ENCODE data around the gene LAMB4. TPM values are rescaled to one million over a fixed set of nuclear protein-coding genes. Genes with fewer than 3 reads are reported as not detected.

Gene LAMB4
- polyA plus RNA-seq, 2 of the 4 experiments (the other 2 are of a cell fraction) = 0.13 to 0.19 TPM

- ChIA-PET POLR2A (no interaction called here), CTCF (interaction anchor here (0.6 kb wide), 1 partner anchor 25 kb away, joined by 3 read pairs; no protein-coding TSS in a partner anchor)
- no peak for DNase-seq (ENCODE audit: low read depth in 1 of 2, low spot score in 1 of 2)
- ATAC-seq = no peak
- H3K27ac ChIP-seq = no peak overlapping the region
- no peaks in the 10 kb centered on the region for H3K9me3 ChIP-seq
- H3K4me2 ChIP-seq = no peak overlapping the region
- TF ChIP-seq HEYL (CRISPR knock-in tag; IDR thresholded peaks at IDR 0.05) (no peak), CEBPB (IDR thresholded peaks at IDR 0.05) (no peak), PBX3 (IDR thresholded peaks at IDR 0.05) (no peak), ZC3H11A (IDR thresholded peaks at IDR 0.05) (no peak), HOXA7 (CRISPR knock-in tag; IDR thresholded peaks at IDR 0.05) (no peak), POLR2AphosphoS2 (conservative IDR thresholded peaks at IDR 0.05; ENCODE audit: low read length) (no peak), FOSL2 (IDR thresholded peaks at IDR 0.05) (no peak), FOSL2 (CRISPR knock-in tag; IDR thresholded peaks at IDR 0.05) (no peak), RFX5 (IDR thresholded peaks at IDR 0.05) (no peak), E2F6 (IDR thresholded peaks at IDR 0.05; ENCODE audit: borderline replicate concordance, low read depth) (no peak), REST (IDR thresholded peaks at IDR 0.05) (no peak), PHF8 (IDR thresholded peaks at IDR 0.05; ENCODE audit: borderline replicate concordance, low read depth) (no peak), ZSCAN20 (CRISPR knock-in tag; IDR thresholded peaks at IDR 0.05) (no peak), CTCF (IDR thresholded peaks at IDR 0.05) (no peak), ESRRA (IDR thresholded peaks at IDR 0.05; ENCODE audit: borderline replicate concordance, low read length) (no peak)
- WGBS (ENCODE audit: missing lambda C conversion rate) = 77% methylated on average over 2 of the region's 2 CpGs
- H3K4me1 ChIP-seq = no peaks in the 10 kb centered on the region
- no peak for FAIRE-seq
- H3K4me3 ChIP-seq = no peak overlapping the region
These were observed 60.5 kb downstream of the LAMB4 start for GRCh38 chr7:108069646-108070045.

- ChIA-PET POLR2A (no interaction called here), CTCF (interaction anchor here (0.7 to 1.4 kb wide), 3 partner anchors 9 to 11 kb away, joined by 3 to 6 read pairs (median 4); no protein-coding TSS in a partner anchor)
- Histone ChIP-seq H3K4me3 (no peak overlapping the region), H3K4me2 (no peak overlapping the region), H3K27ac (no peak overlapping the region), H3K4me1 (no peaks in the 10 kb centered on the region), H3K9me3 (no peaks in the 10 kb centered on the region)
- 87% methylated on average over 7 of the region's 7 CpGs for WGBS (ENCODE audit: missing lambda C conversion rate)
- ATAC-seq (no peak), FAIRE-seq (no peak), DNase-seq (ENCODE audit: low read depth in 1 of 2, low spot score in 1 of 2) (no peak)
- TF ChIP-seq MAZ (IDR thresholded peaks at IDR 0.05; ENCODE audit: borderline replicate concordance, low read depth, low read length) = no peak
- TF ChIP-seq MAX (IDR thresholded peaks at IDR 0.05) = no peak
- no peak for TF ChIP-seq BCL3 (IDR thresholded peaks at IDR 0.05)
- no peak for TF ChIP-seq KDM1A (IDR thresholded peaks at IDR 0.05; ENCODE audit: low read depth)
- TF ChIP-seq POLR2AphosphoS2 (conservative IDR thresholded peaks at IDR 0.05; ENCODE audit: low read length) = no peak
- no peak for TF ChIP-seq TP53 (CRISPR knock-in tag; IDR thresholded peaks at IDR 0.05)
- TF ChIP-seq USF2 (IDR thresholded peaks at IDR 0.05) = no peak
- no peak for TF ChIP-seq MYC (IDR thresholded peaks at IDR 0.05; ENCODE audit: borderline replicate concordance, low read length)
- TF ChIP-seq ZC3H11A (IDR thresholded peaks at IDR 0.05) = no peak
- no peak for TF ChIP-seq SMC3 (IDR thresholded peaks at IDR 0.05)
- TF ChIP-seq POLR2A (IDR thresholded peaks at IDR 0.05; ENCODE audit: low read length) = no peak
- no peak for TF ChIP-seq FOSB (CRISPR knock-in tag; IDR thresholded peaks at IDR 0.05)
- TF ChIP-seq RNF2 (IDR thresholded peaks at IDR 0.05; ENCODE audit: borderline replicate concordance, low read depth) = no peak
- no peak for TF ChIP-seq ESRRA (IDR thresholded peaks at IDR 0.05; ENCODE audit: borderline replicate concordance, low read length)
- TF ChIP-seq EHMT2 (IDR thresholded peaks at IDR 0.05; ENCODE audit: low read depth) = no peak
These were observed 62.3 kb downstream of the LAMB4 start for GRCh38 chr7:108067844-108068243.

Data from A549 (cell line).